ENCODE measurements around the gene TMEM129. TPM values are rescaled to one million over a fixed set of nuclear protein-coding genes. Genes with fewer than 3 reads are reported as not detected.
A peak's percentile ranks its signal among the peaks of the same experiment; 100 is the strongest.
"Not testable (repeated sequence)": the region's sequence is repeated elsewhere in the genome, so short reads cannot be mapped to it uniquely, and the experiment has no call there.

The TMEM129 gene
- total RNA-seq, 1 donor from 2014 or later: 34.7 TPM

DNA sequence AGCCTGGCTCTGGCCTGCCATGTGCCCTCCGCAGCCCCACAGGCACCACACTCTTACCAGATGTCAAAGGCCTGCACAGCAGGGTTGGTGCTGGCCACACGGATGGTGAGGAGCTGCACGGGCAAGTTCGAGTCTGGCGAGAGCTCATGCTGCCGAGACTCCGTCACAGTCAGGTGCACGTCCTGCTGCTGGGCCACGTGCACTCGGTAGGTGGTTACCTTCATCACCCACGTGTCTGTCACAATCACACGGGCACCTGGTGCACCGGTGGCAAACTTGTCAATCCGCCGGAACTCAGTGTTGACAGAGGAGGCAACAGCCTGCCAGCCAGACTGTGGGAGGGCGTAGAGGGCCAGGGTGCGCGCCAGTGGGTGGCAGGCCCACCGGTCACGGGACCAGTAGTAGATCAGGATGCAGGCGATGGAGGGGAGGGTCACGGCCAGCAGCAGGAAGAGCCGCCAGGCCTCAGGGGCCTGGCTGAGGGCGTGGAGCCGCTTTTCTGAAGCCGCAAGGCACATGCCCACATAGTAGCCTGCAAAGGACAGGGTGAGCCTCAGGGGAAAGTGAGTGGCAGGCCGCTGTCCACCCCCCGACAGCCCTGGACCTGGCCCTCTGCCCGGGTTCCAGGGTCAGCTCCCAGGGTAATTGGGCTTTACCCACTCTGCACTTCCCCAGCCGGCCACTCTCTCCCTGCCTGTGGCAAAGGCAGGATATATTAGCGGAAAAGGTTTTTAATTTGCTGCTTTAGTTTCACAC lies 2.9 kb downstream of the TMEM129 start:
- no peak for DNase-seq

GRCh38 chr4:1717129-1718094 lies 3.7 kb downstream of the TMEM129 start:
- no peak for DNase-seq

- DNase-seq: no peak
Measured at GRCh38 chr4:1716065-1716945, 4.8 kb downstream of the TMEM129 start.

- DNase-seq: peak; percentile 41
Measured at GRCh38 chr4:1715002-1715758, 5.9 kb downstream of the TMEM129 start.

GRCh38 chr4:1714303-1715001 lies 6.7 kb downstream of the TMEM129 start:
- DNase-seq: peak; percentile 39

DNA sequence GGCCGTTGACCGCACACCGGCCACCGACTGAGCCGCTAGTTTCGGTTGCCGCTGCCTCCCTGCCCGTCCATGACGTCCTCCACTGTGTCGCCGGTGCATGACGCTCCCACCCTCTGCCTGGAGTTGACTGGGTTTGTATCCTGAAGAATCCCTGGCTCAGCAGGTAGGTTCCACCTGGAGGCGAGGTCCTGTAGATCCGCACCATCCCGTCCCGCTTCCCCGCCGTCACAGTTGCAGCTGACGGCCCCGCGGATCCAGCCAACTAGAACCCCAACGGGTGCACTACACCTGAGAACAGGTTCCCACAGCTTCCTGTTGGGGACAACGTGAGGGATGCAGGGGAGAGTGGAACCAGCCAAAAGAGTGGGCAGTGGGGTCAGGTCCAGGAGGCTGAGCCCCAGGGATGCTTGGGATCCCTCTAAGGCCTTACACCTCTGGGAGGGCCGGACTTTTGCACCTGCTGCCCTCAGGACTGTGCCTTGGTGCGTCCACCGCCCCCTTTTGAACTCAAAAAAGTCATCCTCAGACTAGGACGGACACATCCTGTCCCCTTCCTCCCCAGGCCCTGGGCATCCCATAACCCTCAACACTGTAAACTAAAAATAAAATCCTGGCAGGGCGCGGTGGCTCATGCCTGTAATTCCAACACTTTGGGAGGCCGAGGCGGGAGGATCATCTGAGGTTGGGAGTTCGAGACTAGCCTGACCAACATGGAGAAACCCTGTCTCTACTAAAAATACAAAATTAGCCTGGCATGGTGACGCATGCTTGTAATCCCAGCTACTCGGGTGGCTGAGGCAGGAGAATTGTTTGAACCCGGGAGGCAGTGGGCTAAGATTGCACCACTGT lies 7.9 kb downstream of the TMEM129 start:
- DNase-seq: no peak

- DNase-seq: peak; percentile 93
Measured at GRCh38 chr4:1712216-1713002, 8.7 kb downstream of the TMEM129 start, which contains the start of gene SLBP. SLBP (minus strand) TSS chr4:1712319; CDS start chr4:1712188, 131 bp downstream.

GRCh38 chr4:1711571-1712215 lies 9.4 kb downstream of the TMEM129 start:
- DNase-seq: peak; percentile 73

DNA sequence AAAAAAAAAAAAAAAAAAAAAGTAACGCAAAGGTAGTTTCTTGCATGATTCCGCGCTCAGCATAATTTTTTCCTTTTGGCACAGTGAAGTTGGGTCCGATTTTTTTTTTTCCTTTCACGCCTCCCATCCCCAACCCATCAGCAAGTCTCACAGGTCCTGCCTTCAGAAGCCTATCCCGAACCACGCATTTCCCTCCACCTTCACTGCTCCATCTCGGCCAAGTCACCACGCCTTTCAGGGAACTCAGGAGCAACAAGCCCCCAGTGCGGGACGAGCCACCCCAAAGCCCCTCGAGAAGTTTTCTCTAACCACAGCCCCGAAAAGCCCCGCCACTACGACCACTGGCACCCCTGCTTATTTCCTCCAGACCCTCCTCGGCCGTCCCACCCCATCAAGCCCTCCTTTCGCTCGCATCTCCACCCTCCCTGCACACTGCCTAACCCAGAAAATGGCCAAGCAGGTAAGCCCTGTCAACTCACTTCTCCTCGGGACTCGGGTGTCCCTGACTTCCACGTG lies 10.0 kb downstream of the TMEM129 start:
- no peak for DNase-seq

DNA sequence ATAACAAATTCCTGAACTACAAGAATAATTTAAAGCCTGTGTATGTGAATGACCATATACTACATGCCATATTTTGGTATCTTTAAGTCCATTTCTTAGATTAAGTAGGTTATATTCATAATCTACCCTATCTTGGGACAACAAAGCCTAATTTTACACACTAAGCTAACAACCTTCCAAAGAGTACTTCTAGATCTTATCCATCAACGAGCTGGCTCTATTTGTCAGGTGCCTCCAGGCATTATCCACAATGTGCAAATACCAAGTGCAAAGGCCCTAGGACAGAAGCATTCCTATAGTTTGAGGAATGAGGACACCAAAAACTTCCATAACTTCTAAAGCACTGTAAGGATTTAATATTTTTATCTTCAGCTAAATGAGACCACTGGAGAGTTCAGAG lies 12.5 kb downstream of the TMEM129 start:
- DNase-seq: no peak

DNA sequence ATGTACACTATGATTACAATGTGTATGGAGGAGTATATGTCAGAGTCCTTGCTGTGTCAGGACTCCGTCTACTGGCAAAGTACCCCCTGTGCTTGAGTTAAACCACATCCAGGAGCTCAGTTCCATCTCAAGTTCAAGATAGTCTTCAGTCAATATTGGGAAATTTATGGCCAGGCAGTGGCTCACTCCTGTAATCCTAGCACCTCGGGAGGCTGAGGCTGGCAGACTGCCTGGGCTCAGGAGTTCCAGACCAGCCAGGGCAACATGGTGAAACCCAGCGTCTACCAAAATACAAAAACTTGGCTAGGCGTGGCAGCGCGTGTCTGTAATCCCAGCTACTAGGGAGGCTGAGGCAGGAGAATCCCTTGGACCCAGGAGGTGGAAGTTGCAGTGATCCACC lies 14.8 kb downstream of the TMEM129 start:
- DNase-seq: no peak

- no peak for DNase-seq
Measured at GRCh38 chr4:1705732-1706131, 15.4 kb downstream of the TMEM129 start.

GRCh38 chr4:1703867-1704266 lies 17.3 kb downstream of the TMEM129 start:
- DNase-seq: no peak

GRCh38 chr4:1701671-1702070 lies 19.5 kb downstream of the TMEM129 start:
- not testable (repeated sequence) for DNase-seq

GRCh38 chr4:1695913-1696312 lies 25.2 kb downstream of the TMEM129 start:
- no peak for DNase-seq

- peak; percentile 90 for DNase-seq
Measured at GRCh38 chr4:1693131-1693896, 27.8 kb downstream of the TMEM129 start.

DNA sequence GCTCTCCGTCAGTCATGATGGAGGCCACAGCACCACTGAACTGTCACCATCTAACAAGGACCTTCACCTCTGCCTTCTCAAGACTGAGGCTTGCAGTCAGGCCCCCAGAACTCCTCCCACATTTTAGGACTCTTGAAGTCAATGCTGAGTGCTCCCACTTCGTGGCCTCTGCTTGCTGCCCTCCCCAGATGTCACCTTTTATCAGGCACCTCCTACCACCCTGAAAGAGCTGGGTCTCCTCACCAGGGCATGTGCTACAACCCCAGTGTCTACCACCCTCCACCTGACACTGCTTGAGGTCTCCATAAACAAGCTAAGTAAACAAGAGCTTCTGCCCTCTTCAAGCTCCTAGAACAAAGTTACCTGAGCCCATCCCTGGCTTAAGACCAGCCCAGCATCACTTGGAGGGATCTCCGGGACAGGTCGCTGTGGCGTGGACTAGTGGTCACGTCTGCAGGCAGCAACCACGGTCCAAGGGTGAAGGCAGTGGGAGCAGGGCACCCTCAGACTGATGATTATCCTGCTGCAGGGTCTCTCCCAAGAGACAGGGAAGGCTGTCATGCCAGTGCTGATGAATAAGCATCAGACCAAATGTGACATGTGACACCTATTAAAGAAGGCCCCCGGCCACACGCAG lies 29.3 kb downstream of the TMEM129 start:
- no peak for DNase-seq
